Muscle of leg (tissue), 11 donors: Measurements from ENCODE around the gene ZNF318. TPM values are rescaled to one million over a fixed set of nuclear protein-coding genes. Genes with fewer than 3 reads are reported as not detected.

ENCODE experiments used
- DNase-seq: peaks from one replicate; pipeline ENCODE4 v3.0.0; 2013
- H3K27ac ChIP-seq: one replicate; pipeline ENCODE4 v1.5.1; 2013; ENCODE audit warnings: mild to moderate bottlenecking, low read length, control low read depth
- H3K27me3 ChIP-seq: one replicate; pipeline ENCODE4 v1.6.1; 2013; ENCODE audit warnings: low read length; ENCODE audit not compliant: control insufficient read depth, insufficient read depth
- H3K36me3 ChIP-seq: one replicate; pipeline ENCODE4 v1.6.1; 2013; ENCODE audit warnings: low read length; ENCODE audit not compliant: control insufficient read depth, insufficient read depth
- H3K4me1 ChIP-seq: one replicate; pipeline ENCODE4 v1.6.1; 2013; ENCODE audit warnings: low read length; ENCODE audit not compliant: control insufficient read depth, insufficient read depth
- H3K4me3 ChIP-seq: one replicate; pipeline ENCODE4 v1.5.1; 2013; ENCODE audit warnings: low read length, control low read depth
- H3K9me3 ChIP-seq: replicated peaks from 2 replicates; pipeline ENCODE4 v1.6.1; 2013; ENCODE audit warnings: low read depth, low read length; ENCODE audit not compliant: control insufficient read depth
- whole genome bisulfite sequencing: methylation state at CpG from one replicate; pipeline ENCODE4 v1.1.5; 2013; ENCODE audit warnings: missing lambda C conversion rate; ENCODE audit not compliant: insufficient coverage; 5-methylcytosine and 5-hydroxymethylcytosine counted together
- polyA plus RNA-seq, 8 donors: library from polyadenylated mRNA; unstranded; fragments of 120-200 nt; gene quantifications; one replicate each; pipeline versions ENCODE4 v1.2.1 to v1.2.3, GENCODE V29; 2013; ENCODE audit warnings: inconsistent platforms in 1 of 8, low replicate concordance in 1 of 8; ENCODE audit not compliant: insufficient read length in 8 of 8, insufficient read depth in 1 of 8
- total RNA-seq: library from RNA; stranded (reverse); fragments of 120-200 nt; gene quantifications from one replicate; pipeline ENCODE4 v1.2.4, GENCODE V29; 2013

Gene ZNF318
- total and polyA plus RNA-seq, 9 donors, result 9.4 to 17.3 (median 13.0) TPM

DNA sequence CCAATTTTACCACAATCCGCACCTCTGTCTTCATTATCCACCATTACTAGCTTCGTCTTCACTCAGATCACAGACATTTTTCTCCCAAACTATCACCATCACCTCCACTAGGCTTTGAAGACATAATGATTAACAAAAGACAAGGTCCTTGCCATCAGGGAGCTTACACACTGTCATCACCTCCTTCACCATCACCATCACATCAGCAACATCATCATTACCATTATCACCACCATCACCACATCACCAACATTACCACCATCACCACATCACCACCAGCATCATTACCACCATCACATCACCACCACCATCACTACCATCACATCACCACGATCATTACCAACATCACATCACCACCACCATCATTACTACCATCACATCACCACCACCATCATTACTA lies 75.7 kb downstream of the ZNF318 start:
- Histone ChIP-seq H3K27ac (no peak overlapping the region), H3K27me3 (peaks cover 9% of the 10 kb centered on the region), H3K4me1 (no peaks in the 10 kb centered on the region), H3K36me3 (no peaks in the 10 kb centered on the region), H3K4me3 (no peak overlapping the region), H3K9me3 (no peaks in the 10 kb centered on the region)
- no peak for DNase-seq
- WGBS, result 96% methylated on average over 2 of the region's 3 CpGs

DNA sequence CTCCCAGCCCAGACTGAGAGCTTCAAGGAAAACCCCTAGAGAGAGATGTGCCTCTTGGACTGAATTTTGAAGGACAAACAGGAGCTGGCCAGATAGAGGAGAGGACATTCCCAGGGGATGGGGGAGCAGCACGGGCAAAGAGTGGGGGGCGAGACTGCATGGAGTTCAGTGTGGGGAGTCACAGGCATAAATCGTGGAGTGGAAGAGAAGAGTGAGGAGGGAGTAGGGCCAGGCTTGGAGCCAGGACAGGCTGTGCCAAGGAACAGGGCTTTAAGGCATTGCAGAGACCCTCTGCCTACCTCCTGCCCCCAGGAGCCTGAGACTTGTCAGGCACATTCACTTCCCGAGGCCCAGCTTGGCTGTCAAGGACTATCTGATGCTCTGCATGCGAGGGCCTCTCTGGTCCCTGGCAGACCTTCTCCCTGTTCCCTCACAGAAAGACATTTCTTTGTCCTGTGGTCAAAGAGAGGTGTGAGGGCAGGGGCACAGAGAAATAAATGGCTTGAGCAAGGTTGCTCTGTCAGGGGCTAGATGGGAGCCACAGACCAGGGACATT lies 76.6 kb downstream of the ZNF318 start:
- no peaks in the 10 kb centered on the region for H3K9me3 ChIP-seq
- no peak overlapping the region for H3K27ac ChIP-seq
- no peak overlapping the region for H3K4me3 ChIP-seq
- no peaks in the 10 kb centered on the region for H3K4me1 ChIP-seq
- no peak for DNase-seq
- H3K36me3 ChIP-seq, result no peaks in the 10 kb centered on the region
- WGBS, result 71% methylated on average over 4 of the region's 5 CpGs
- H3K27me3 ChIP-seq, result peaks cover 3% of the 10 kb centered on the region

DNA sequence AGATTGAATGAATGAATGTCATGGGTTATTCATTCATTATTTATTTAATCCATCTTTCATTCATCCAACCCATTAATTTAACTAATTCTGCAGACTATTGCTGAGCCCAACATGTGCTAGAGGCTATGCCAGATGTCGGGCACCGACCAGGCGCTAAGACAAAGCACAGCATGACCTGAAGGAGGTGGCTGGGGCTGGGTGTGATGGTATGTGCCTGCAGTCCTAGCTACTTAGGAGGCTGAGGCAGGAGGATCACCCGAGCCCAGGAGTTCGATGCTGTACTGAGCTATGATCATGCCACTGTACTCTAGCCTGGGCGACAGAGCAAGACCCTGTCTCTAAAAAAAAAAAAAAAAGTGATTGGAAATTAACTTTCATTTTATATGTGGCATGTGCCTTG lies 77.1 kb downstream of the ZNF318 start:
- Histone ChIP-seq H3K27ac (no peak overlapping the region), H3K9me3 (no peaks in the 10 kb centered on the region)

DNA sequence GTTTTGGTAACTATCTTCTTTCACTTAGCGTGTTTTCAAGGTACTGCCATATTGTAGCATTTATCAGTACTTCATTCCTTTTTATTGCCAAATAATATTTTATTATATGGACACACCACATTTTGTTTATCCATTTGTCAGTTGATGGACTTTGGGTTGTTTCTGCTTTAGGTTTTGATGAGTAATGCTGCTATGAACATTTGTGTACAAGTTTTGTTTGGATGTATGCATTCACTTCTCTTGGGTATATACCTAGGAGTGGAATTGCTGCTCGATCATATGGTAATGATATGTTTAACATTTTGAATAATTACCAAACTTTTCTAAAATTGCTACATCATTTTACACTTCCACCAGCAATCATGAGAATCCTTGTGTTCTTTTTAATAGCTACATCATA lies 77.7 kb downstream of the ZNF318 start:
- Histone ChIP-seq H3K9me3 (no peaks in the 10 kb centered on the region), H3K4me1 (no peaks in the 10 kb centered on the region), H3K4me3 (no peak overlapping the region), H3K27ac (no peak overlapping the region), H3K27me3 (peaks cover 5% of the 10 kb centered on the region), H3K36me3 (no peaks in the 10 kb centered on the region)
- no peak for DNase-seq
- WGBS, result no CpG with 5 or more reads among the region's 2 CpGs

More for the DNA sequence above, 77.1 kb downstream of the ZNF318 start:
- Histone ChIP-seq H3K36me3 (no peaks in the 10 kb centered on the region), H3K27me3 (peaks cover 3% of the 10 kb centered on the region), H3K4me1 (no peaks in the 10 kb centered on the region), H3K4me3 (no peak overlapping the region)
- 92% methylated on average over 5 of the region's 6 CpGs for WGBS
- no peak for DNase-seq

DNA sequence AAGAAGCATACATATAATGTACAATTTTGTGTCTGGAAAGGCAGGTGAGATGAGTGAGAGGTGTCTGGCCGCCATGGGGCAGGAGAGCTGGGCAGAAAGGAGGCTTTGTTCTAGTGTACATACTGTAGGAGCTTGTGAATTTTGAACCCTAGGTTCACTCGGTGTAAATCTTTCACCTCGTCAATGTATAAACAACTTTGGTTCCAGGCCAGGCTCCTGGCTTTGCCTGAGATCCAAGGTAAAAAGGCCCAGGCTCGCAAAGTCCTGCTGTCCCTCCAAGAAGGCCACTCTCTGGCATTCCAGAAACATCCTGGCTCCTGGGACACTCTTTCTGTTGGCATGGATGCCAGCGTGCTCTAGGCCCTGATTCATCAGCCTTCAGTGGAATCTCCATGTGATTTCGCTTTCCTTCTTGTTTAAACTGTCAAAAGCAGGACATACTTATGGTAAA lies 78.5 kb downstream of the ZNF318 start:
- no peaks in the 10 kb centered on the region for H3K9me3 ChIP-seq
- 64% methylated on average over 5 of the region's 6 CpGs for WGBS
- peaks cover 6% of the 10 kb centered on the region for H3K27me3 ChIP-seq
- no peak for DNase-seq
- H3K4me1 ChIP-seq, result peaks cover 1% of the 10 kb centered on the region
- H3K4me3 ChIP-seq, result no peak overlapping the region
- no peaks in the 10 kb centered on the region for H3K36me3 ChIP-seq
- no peak overlapping the region for H3K27ac ChIP-seq

DNA sequence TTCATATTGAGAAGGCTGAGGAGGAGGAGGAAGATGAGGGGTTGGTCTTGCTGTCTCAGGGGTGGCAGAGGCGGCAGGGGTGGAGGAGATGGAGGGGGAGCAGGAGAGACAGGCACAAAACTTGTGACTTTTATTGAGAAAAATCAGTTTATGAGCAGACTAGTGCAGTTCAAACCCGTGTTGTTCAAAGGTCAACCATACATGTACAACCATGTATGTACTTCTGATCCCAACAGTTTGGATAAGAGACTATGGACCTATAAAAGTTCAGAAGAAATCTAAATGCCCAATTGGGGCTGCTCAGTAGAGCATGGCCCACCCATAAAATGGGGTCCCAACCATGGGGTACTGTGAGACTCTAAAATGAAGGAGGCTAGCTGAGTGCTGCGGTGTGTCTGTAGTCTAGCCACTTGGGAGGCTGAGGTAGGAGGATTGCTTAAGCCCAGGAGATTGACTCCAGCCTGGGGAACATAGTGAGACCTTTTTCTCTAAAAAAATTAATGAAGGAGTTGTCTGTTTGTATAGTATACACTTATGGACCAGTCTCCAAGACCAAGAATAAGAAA lies 79.0 kb downstream of the ZNF318 start:
- Histone ChIP-seq H3K27me3 (peaks cover 11% of the 10 kb centered on the region), H3K4me1 (peaks cover 5% of the 10 kb centered on the region), H3K9me3 (no peaks in the 10 kb centered on the region), H3K36me3 (no peaks in the 10 kb centered on the region), H3K4me3 (no peak overlapping the region), H3K27ac (no peak overlapping the region)
- DNase-seq, result no peak
- no CpG with 5 or more reads among the region's 3 CpGs for WGBS

DNA sequence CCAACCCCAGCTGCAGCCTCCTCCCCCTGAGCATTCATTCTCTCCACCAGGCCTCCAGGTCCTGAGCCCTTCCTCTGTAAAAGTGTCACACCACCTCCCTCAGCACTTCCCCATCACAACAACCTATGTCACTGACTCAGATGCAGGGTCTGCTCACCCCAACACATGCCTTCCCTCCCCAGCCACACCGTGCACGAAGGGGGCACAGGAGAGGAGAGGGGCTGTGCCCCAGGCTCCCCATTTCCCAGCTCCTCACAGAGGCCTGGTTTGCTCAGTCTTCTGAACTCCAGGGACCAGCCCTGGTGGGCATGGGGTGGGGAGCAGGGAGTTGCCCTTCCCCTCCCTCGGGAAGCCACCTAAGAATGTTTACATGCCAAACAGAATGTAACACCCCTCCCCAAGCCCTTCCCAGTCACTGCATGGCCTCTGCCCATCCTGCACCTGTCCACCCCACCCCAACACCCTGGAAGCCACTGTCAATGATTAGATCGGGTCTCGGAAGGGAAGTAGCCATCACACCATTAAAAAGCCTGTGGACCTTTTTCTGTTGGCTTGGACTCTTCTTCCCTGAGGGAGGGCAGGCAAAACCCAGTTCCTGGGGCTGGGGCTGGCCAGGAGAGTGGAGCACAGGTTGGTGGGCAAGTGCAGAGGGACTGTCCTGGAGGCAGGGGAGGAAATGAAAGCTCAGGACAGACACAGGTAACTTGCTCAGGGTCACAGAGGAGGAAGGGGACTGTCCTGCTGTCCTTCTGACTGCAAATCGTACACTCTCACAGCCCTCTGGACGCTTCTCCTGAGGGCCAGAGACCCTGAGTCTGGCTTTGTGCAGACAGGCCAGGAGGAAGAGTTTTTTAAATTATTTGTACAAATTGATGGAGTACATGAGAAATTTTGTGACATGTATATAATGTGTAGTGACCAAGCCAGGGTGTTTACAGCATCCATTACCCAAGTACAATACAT lies 81.4 kb downstream of the ZNF318 start:
- Histone ChIP-seq H3K4me3 (no peak overlapping the region), H3K27ac (no peak overlapping the region), H3K9me3 (no peaks in the 10 kb centered on the region), H3K27me3 (peaks cover 20% of the 10 kb centered on the region), H3K4me1 (peaks cover 8% of the 10 kb centered on the region), H3K36me3 (no peaks in the 10 kb centered on the region)
- WGBS, result 52% methylated on average over 4 of the region's 7 CpGs
- no peak for DNase-seq

DNA sequence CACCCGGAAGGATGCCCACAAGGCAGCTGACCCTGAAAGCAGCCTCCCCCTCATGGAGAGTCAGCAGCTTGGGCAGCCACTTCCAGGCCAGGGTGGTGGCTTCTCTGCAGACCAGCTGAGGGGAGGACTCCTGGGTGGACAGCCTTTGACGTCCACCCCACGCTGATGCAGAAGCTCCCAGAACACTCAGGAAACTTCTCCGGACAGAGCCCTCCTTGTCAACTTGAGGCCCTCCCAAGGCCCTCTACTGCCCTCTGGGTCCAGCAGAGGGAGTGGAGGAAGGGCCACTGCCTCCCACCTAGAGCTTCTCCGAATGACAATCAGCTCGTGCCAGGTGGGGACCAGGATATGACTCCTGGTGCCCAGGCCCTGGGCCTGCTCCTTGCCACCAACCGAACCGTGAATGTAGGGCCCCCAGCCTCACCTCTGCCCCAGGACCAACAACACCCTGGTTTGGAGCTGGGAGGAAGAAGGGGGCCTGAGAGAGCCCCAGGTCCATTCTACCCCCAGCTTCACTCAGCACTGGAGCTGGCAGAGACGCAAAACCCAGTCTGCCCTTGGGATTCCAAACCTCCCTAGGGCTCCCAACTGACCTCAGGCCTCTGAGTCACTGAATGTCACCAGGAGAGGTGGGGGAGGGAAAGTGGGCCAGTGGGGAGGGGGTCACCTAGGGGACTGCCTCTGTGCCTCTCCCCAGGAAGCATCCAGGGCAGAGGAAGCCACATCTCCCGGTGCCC lies 82.3 kb downstream of the ZNF318 start:
- WGBS, result 47% methylated on average over 4 of the region's 10 CpGs
- no peaks in the 10 kb centered on the region for H3K9me3 ChIP-seq
- no peak overlapping the region for H3K4me3 ChIP-seq
- DNase-seq, result no peak
- peaks cover 8% of the 10 kb centered on the region for H3K4me1 ChIP-seq
- no peak overlapping the region for H3K27ac ChIP-seq
- no peaks in the 10 kb centered on the region for H3K36me3 ChIP-seq
- H3K27me3 ChIP-seq, result peaks cover 23% of the 10 kb centered on the region

DNA sequence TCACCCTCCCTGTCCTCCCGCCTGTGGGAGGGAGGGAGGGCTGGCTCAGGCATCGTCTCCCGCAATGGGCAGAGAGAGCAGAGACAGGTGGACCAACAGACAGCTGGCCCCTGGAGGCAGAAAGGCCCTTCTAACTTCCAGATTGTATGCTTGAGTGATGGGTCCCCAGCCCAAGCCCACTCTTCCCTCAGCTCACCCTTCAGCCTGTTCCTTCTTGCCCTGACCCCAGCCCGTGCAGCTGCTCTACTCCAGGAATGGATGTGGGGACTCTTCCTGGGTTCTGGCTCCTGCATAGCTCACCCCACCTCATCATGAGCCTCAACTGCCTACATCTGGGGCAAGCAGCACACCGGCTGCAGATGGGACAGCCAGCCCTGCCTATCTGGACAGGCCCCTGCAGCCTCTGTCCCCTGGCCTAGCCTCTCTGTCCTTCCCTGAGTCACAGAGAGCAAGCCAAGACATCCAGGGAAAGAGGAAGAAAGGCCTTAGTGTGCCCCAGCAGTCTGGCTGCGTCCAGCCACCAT lies 82.9 kb downstream of the ZNF318 start:
- Histone ChIP-seq H3K27ac (no peak overlapping the region), H3K9me3 (no peaks in the 10 kb centered on the region), H3K36me3 (no peaks in the 10 kb centered on the region), H3K27me3 (peaks cover 25% of the 10 kb centered on the region), H3K4me1 (peaks cover 8% of the 10 kb centered on the region), H3K4me3 (no peak overlapping the region)
- WGBS, result 83% methylated on average over 3 of the region's 6 CpGs
- no peak for DNase-seq
